Thoracic aorta (tissue), 2 donors: ENCODE measurements around the gene FKBP10. TPM values are rescaled to one million over a fixed set of nuclear protein-coding genes. Genes with fewer than 3 reads are reported as not detected.

Experiments
- ATAC-seq: fragments of 150-250 bp; one replicate; pipeline ENCODE4 v1.8.0; 2017; ENCODE audit warnings: low read depth; ENCODE audit not compliant: insufficient number of reproducible peaks, low FRiP score
- DNase-seq: peaks from one replicate; pipeline ENCODE4 v3.0.0-alpha.2; 2020; ENCODE audit warnings: low spot score
- H3K27ac ChIP-seq, 2 donors: fragments of 200-600 bp; sonication (generic); 1 replicate in 1 of 2; 2 replicates in 1 of 2; pipeline ENCODE4 v1.5.1; 2016; ENCODE audit warnings: mild to moderate bottlenecking in 2 of 2, moderate library complexity in 2 of 2
- H3K27me3 ChIP-seq: fragments of 200-600 bp; sonication (generic); replicated peaks from 2 replicates; pipeline ENCODE4 v1.6.0; 2016; ENCODE audit warnings: mild to moderate bottlenecking; ENCODE audit not compliant: insufficient read depth
- H3K36me3 ChIP-seq: fragments of 200-600 bp; sonication (generic); one replicate; pipeline ENCODE4 v1.5.1; 2016
- H3K4me1 ChIP-seq, 2 donors: fragments of 200-600 bp; sonication (generic); 1 replicate in 1 of 2; 2 replicates in 1 of 2; pipeline versions ENCODE4 v1.5.1 to v1.6.0; 2016; ENCODE audit warnings: low read depth in 2 of 2, mild to moderate bottlenecking in 1 of 2; ENCODE audit not compliant: control insufficient read depth in 1 of 2
- H3K4me3 ChIP-seq: fragments of 200-600 bp; sonication (generic); 2 replicates; pipeline ENCODE4 v1.5.1; 2016; ENCODE audit warnings: mild to moderate bottlenecking
- H3K9me3 ChIP-seq: fragments of 200-600 bp; sonication (generic); 2 replicates; pipeline ENCODE4 v1.5.1; 2016
- total RNA-seq, 2 donors: library from RNA; depleted of rRNA; stranded (reverse); fragments of >200 nt; gene quantifications; one replicate each; pipeline versions ENCODE4 v1.1.0 to v1.2.3, GENCODE V29; 2016
- TF ChIP-seq, protein P1 (sequence below): fragments of 200-600 bp; sonication (generic); IDR thresholded peaks from one replicate; pipeline ENCODE4 v1.5.1; 2019; ENCODE audit warnings: antibody characterized with exemption

The FKBP10 gene
- total RNA-seq, 2 donors from 2014 or later: 125 to 188 TPM

- H3K27ac ChIP-seq: peak overlapping the region; percentile 37 to 58
- peaks cover 26 to 51% of the 10 kb centered on the region in 2 donors for H3K4me1 ChIP-seq
- H3K4me3 ChIP-seq: peak overlapping the region; percentile 88
- ATAC-seq (no peak), DNase-seq (no peak)
- H3K27me3 ChIP-seq: no peaks in the 10 kb centered on the region
- TF ChIP-seq, protein P1, sequence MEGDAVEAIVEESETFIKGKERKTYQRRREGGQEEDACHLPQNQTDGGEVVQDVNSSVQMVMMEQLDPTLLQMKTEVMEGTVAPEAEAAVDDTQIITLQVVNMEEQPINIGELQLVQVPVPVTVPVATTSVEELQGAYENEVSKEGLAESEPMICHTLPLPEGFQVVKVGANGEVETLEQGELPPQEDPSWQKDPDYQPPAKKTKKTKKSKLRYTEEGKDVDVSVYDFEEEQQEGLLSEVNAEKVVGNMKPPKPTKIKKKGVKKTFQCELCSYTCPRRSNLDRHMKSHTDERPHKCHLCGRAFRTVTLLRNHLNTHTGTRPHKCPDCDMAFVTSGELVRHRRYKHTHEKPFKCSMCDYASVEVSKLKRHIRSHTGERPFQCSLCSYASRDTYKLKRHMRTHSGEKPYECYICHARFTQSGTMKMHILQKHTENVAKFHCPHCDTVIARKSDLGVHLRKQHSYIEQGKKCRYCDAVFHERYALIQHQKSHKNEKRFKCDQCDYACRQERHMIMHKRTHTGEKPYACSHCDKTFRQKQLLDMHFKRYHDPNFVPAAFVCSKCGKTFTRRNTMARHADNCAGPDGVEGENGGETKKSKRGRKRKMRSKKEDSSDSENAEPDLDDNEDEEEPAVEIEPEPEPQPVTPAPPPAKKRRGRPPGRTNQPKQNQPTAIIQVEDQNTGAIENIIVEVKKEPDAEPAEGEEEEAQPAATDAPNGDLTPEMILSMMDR: no peak
- H3K9me3 ChIP-seq: no peaks in the 10 kb centered on the region
- H3K36me3 ChIP-seq: no peaks in the 10 kb centered on the region
Observed at GRCh38 chr17:41785091-41785858, 27.5 kb upstream of the FKBP10 start.

- H3K4me1 ChIP-seq: peaks cover 26 to 50% of the 10 kb centered on the region in 2 donors
- no peaks in the 10 kb centered on the region for H3K36me3 ChIP-seq
- H3K27me3 ChIP-seq: no peaks in the 10 kb centered on the region
- peak overlapping the region; percentile 37 to 58 for H3K27ac ChIP-seq
- H3K4me3 ChIP-seq: peak overlapping the region; percentile 88
- no peak for ATAC-seq
- TF ChIP-seq, protein P1: no peak
- no peaks in the 10 kb centered on the region for H3K9me3 ChIP-seq
- no peak for DNase-seq
Observed at GRCh38 chr17:41785859-41786226, 27.0 kb upstream of the FKBP10 start.

DNA sequence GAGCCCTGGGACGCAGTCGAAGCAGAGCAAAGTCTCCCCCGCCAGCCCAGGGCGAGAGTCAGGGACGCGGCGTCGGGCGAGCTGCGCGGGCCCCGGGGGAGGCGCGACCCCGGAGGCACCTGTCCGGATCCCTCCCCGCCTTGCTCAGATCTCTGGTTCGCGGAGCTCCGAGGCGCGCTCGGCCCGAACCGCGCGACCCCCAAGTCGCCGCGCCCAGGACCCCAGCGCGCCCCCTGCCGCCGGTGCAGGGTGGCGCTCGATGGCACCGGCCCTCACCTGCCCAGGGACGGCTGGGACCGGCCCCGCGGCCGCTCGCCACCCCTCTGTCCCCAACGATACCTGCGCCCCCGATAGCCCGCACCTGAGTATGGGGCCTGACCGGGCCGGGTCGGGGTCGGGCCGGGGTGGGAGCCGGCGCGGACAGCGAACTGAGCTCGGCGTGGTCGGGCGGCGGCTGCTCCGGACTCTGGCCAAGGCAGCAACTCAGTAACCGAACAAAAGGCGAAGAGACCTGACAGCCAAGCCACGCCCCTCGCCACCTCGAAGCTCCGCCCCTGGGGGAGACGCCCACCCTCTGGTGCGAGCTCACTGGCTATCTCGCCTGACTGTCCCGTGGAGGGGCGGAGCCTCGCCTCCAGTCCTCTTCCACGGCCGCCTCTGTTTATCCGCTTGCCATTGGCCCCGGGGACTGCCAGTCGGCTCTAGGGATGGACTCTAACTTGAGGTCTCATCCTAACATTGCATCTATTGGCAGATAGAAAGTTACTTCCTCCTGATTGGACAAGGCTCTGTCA lies 26.4 kb upstream of the FKBP10 start, which contains the start of gene JUP:
JUP (minus strand) TSS at position 485 of the 794 bp plus-strand sequence. CDS start 14,857 bp downstream, outside the sequence.
- Histone ChIP-seq H3K27me3 (no peaks in the 10 kb centered on the region), H3K4me1 (peaks cover 26 to 44% of the 10 kb centered on the region in 2 donors), H3K36me3 (no peaks in the 10 kb centered on the region), H3K27ac (peak within 1 kb of the TSS; percentile 42 to 58), H3K4me3 (peak within 1 kb of the TSS; percentile 88), H3K9me3 (no peaks in the 10 kb centered on the region)
- peak; percentile 85 for ATAC-seq
- TF ChIP-seq, protein P1: peak; percentile 55
- peak; percentile 98 for DNase-seq

DNA sequence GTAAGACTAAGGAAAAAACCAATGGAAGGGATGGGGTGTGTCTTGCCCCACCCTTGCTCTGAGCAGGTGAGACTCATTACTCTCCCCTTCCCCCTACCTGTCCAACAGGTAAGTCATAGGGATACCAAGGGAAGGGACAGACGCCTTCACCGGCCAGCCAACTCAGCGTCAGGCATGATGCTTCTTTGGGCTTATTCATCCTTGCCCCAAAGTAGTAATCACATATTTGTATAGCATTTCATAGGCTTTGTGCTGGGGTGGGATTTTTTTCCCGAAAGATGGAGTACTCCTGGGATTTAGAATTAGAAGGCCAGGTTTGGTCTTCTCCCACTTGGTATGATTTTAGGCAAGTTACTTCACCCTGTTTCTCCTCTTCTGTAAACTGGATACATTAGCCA lies 25.8 kb upstream of the FKBP10 start:
- H3K36me3 ChIP-seq: no peaks in the 10 kb centered on the region
- peak overlapping the region; percentile 88 for H3K4me3 ChIP-seq
- no peaks in the 10 kb centered on the region for H3K27me3 ChIP-seq
- TF ChIP-seq, protein P1: no peak
- no peaks in the 10 kb centered on the region for H3K9me3 ChIP-seq
- H3K4me1 ChIP-seq: peaks cover 26 to 38% of the 10 kb centered on the region in 2 donors
- no peak for DNase-seq
- ATAC-seq: no peak
- no peak overlapping the region for H3K27ac ChIP-seq
